Suprapubic skin (tissue), 4 donors: Measurements from ENCODE around the gene TRMT112. TPM values are rescaled to one million over a fixed set of nuclear protein-coding genes. Genes with fewer than 3 reads are reported as not detected.

ENCODE experiments used
- DNase-seq, 2 donors: peaks; one replicate each; pipeline ENCODE4 v3.0.0-alpha.2; 2019; ENCODE audit warnings: low spot score in 2 of 2
- H3K27ac ChIP-seq: fragments of 200-600 bp; sonication (generic); one replicate; pipeline ENCODE4 v1.5.1; 2019
- H3K27me3 ChIP-seq: fragments of 200-600 bp; sonication (generic); one replicate; pipeline ENCODE4 v1.5.1; 2019
- H3K36me3 ChIP-seq: fragments of 200-600 bp; sonication (generic); one replicate; pipeline ENCODE4 v1.5.1; 2019
- H3K4me1 ChIP-seq: fragments of 200-600 bp; sonication (generic); one replicate; pipeline ENCODE4 v1.5.1; 2019
- H3K4me3 ChIP-seq: fragments of 200-600 bp; sonication (generic); one replicate; pipeline ENCODE4 v1.5.1; 2019; ENCODE audit warnings: mild to moderate bottlenecking
- H3K9me3 ChIP-seq: fragments of 200-600 bp; sonication (generic); one replicate; pipeline ENCODE4 v1.5.1; 2019
- EP300 ChIP-seq: sonication (generic); formaldehyde crosslinking; IDR thresholded peaks from one replicate; pipeline ENCODE4 v1.6.1; 2017; ENCODE audit warnings: antibody characterized with exemption
- POLR2A ChIP-seq, 2 donors: fragments of 450-650 bp; IDR thresholded peaks; one replicate each; pipeline ENCODE4 v1.6.1; 2017; ENCODE audit warnings: antibody characterized with exemption in 2 of 2, mild to moderate bottlenecking in 2 of 2, moderate library complexity in 2 of 2
- POLR2AphosphoS5 ChIP-seq, 3 donors: sonication (generic); formaldehyde crosslinking; IDR thresholded peaks; one replicate each; pipeline ENCODE4 v1.6.1; 2017; ENCODE audit warnings: antibody characterized with exemption in 3 of 3
- WGBS: methylation state at CpG from one replicate; pipeline ENCODE4 v1.1.5; 2018; 5-methylcytosine and 5-hydroxymethylcytosine counted together
- total RNA-seq, 4 donors: library from RNA; depleted of rRNA; stranded (reverse); fragments of >200 nt; gene quantifications; one replicate each; pipeline ENCODE4 v1.1.0, GENCODE V29; 2016
- TF ChIP-seq, protein P1 (sequence below), 2 donors: fragments of 200-600 bp in 1 of 2; fragments of 450-650 bp in 1 of 2; sonication (generic) in 1 of 2; IDR thresholded peaks; one replicate each; pipeline ENCODE4 v1.5.1; 2016 to 2019; ENCODE audit warnings: antibody characterized with exemption in 2 of 2, mild to moderate bottlenecking in 1 of 2, moderate library complexity in 1 of 2

TRMT112 gene
- 100 to 1,000 TPM; 170 to 332 (median 255) TPM for total RNA-seq

DNA sequence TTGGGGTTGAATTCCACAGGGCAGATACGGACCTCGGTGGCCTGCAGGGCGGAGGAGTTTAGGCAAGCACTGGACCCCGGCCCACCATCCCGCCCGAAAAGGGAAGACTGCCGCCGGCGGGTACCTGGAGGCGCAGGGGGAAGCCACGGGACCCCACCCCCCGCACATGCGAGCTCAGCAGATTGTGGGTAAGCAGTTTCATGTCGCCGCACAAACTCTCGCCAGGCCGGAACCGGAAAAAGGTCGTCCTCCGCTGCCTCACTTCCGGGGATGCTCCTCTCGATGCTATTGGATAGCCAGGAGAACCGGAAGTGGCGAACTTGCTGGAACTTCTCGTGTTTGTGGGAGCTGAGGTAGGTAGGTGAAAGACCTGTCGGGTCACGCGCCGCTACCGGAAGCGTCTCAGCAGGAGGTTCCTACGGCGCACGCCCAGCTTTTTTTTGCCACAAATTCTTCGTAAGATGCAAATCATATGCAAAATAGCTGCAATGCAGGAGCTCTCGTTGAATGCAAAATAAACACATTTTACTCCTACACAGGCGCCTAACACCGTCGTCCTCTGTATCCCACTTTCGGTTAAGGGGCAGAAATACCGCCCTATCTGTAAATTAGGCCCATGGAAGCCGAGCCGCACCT, at the start of gene TRMT112:
TRMT112 (minus strand) TSS at position 235 of the 636 bp plus-strand sequence; CDS start at position 202, 33 bp downstream.
- peak within 1 kb of the TSS; percentile 99 for H3K27ac ChIP-seq
- 0% methylated on average over 21 of the region's 43 CpGs for WGBS
- TF ChIP-seq EP300 (no peak), POLR2A (IDR thresholded peaks at IDR 0.05) (peak in 1 of 2 donors; percentile 48), POLR2AphosphoS5 (IDR thresholded peaks at IDR 0.05) (peak in 2 of 3 donors; percentile 57 to 91)
- H3K4me3 ChIP-seq = peak within 1 kb of the TSS; percentile 88
- H3K27me3 ChIP-seq = no peaks in the 10 kb centered on the region
- DNase-seq = peak; percentile 98 to 99
- peaks cover 41% of the 10 kb centered on the region for H3K36me3 ChIP-seq
- no peaks in the 10 kb centered on the region for H3K9me3 ChIP-seq
- H3K4me1 ChIP-seq = peaks cover 71% of the 10 kb centered on the region

DNA sequence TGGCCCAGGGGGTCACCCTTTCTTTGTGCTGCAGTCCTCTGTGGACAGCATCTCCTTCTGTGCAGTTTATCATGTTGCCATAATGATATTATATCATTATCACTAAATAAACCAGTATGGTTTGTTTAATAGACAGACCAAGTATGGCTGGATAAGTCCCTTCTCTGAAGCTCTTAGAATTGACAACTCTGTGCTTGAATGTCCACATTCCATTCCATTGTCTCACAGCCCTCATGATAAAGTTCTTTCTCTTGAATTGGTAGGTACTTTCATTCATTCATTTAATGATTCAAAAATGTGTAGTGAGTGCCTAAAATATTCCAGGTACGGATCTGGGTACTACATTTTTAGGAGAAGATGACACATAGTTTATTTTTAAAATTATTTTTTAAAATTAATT, 49.4 kb upstream of the TRMT112 start:
- Histone ChIP-seq H3K9me3 (no peaks in the 10 kb centered on the region), H3K27me3 (no peaks in the 10 kb centered on the region), H3K36me3 (peaks cover 95% of the 10 kb centered on the region), H3K4me1 (no peaks in the 10 kb centered on the region), H3K4me3 (no peak overlapping the region), H3K27ac (no peak overlapping the region)
- WGBS = 73% methylated on average over 1 of the region's 1 CpG
- TF ChIP-seq EP300 (no peak), POLR2AphosphoS5 (IDR thresholded peaks at IDR 0.05) (no peak), POLR2A (IDR thresholded peaks at IDR 0.05) (no peak)
- TF ChIP-seq, protein P1, sequence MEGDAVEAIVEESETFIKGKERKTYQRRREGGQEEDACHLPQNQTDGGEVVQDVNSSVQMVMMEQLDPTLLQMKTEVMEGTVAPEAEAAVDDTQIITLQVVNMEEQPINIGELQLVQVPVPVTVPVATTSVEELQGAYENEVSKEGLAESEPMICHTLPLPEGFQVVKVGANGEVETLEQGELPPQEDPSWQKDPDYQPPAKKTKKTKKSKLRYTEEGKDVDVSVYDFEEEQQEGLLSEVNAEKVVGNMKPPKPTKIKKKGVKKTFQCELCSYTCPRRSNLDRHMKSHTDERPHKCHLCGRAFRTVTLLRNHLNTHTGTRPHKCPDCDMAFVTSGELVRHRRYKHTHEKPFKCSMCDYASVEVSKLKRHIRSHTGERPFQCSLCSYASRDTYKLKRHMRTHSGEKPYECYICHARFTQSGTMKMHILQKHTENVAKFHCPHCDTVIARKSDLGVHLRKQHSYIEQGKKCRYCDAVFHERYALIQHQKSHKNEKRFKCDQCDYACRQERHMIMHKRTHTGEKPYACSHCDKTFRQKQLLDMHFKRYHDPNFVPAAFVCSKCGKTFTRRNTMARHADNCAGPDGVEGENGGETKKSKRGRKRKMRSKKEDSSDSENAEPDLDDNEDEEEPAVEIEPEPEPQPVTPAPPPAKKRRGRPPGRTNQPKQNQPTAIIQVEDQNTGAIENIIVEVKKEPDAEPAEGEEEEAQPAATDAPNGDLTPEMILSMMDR (IDR thresholded peaks at IDR 0.05) = no peak
- DNase-seq = no peak

DNA sequence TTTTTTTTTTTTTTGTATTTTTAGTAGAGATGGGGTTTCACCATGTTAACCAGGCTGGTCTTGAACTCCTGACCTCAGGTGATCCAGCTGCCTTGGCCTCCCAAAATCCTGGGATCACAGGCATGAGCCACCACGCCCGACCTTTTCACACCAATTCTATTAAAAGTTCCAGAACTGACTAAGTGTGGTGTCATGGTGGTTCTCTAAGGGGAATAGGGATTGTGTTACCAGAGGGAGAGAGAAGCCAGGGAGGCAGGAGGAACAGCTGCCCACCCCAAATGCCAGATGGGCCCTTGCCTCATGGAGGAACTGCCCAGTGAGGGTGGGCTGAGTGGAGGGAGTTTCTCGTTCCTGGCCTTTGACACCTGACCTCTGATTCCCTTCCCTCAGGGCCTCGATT, 47.6 kb upstream of the TRMT112 start:
- no peaks in the 10 kb centered on the region for H3K27me3 ChIP-seq
- H3K36me3 ChIP-seq = peaks cover 90% of the 10 kb centered on the region
- no peak for DNase-seq
- no peaks in the 10 kb centered on the region for H3K9me3 ChIP-seq
- peaks cover 12% of the 10 kb centered on the region for H3K4me1 ChIP-seq
- WGBS = 88% methylated on average over 4 of the region's 4 CpGs
- H3K4me3 ChIP-seq = no peak overlapping the region
- TF ChIP-seq POLR2A (IDR thresholded peaks at IDR 0.05) (no peak), EP300 (no peak), POLR2AphosphoS5 (IDR thresholded peaks at IDR 0.05) (no peak)
- TF ChIP-seq, protein P1 (IDR thresholded peaks at IDR 0.05) = no peak
- H3K27ac ChIP-seq = no peak overlapping the region

DNA sequence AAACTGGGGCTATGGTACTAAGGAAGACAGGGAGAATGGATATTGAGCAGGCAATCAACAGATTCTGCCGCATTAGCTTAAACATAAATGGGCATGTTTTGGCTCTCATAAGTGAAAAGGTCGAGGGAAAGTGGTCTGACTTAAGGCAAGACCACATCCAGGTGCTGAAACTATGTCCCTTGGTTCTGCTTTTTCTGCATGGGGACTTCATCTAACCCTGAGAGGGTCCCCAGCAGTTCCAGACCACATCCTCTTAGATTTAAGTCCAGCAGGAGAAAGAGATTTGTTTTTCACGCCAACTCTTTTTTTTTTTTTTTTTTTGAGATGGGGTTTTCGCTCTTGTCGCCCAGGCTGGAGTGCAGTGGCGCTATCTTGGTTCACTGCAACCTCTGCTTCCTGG, 47.1 kb upstream of the TRMT112 start:
- no peaks in the 10 kb centered on the region for H3K27me3 ChIP-seq
- TF ChIP-seq, protein P1 (IDR thresholded peaks at IDR 0.05) = no peak
- TF ChIP-seq POLR2A (IDR thresholded peaks at IDR 0.05) (no peak), POLR2AphosphoS5 (IDR thresholded peaks at IDR 0.05) (no peak), EP300 (no peak)
- peaks cover 85% of the 10 kb centered on the region for H3K36me3 ChIP-seq
- no peaks in the 10 kb centered on the region for H3K9me3 ChIP-seq
- H3K4me3 ChIP-seq = no peak overlapping the region
- H3K4me1 ChIP-seq = peaks cover 16% of the 10 kb centered on the region
- no peak overlapping the region for H3K27ac ChIP-seq
- no peak for DNase-seq
- WGBS = 88% methylated on average over 6 of the region's 6 CpGs

DNA sequence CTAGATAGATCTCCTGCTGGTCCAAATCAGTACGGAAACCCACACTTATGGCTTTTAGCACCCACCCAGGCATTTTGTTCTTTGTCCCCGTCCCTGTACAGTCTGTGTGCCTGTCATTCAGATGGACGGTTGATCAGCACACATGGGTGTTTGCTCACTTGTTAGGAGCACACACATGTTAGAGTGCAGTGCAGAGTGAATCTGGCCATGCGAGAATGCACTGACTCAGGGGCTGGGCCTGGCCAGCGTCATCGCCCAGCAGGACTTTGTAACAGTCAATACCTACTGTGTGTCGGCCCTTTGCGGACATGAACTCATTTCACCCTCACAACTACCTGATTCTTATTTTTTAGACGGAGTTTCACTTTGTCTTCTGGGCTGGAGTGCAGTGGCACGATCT, 45.0 kb upstream of the TRMT112 start:
- H3K4me3 ChIP-seq = no peak overlapping the region
- no peaks in the 10 kb centered on the region for H3K9me3 ChIP-seq
- H3K36me3 ChIP-seq = peaks cover 64% of the 10 kb centered on the region
- TF ChIP-seq EP300 = no peak
- TF ChIP-seq, protein P1 (IDR thresholded peaks at IDR 0.05) = no peak
- TF ChIP-seq POLR2AphosphoS5 (IDR thresholded peaks at IDR 0.05) = no peak
- H3K4me1 ChIP-seq = peaks cover 34% of the 10 kb centered on the region
- no peaks in the 10 kb centered on the region for H3K27me3 ChIP-seq
- H3K27ac ChIP-seq = no peak overlapping the region
- no peak for DNase-seq
- 92% methylated on average over 10 of the region's 10 CpGs for WGBS

DNA sequence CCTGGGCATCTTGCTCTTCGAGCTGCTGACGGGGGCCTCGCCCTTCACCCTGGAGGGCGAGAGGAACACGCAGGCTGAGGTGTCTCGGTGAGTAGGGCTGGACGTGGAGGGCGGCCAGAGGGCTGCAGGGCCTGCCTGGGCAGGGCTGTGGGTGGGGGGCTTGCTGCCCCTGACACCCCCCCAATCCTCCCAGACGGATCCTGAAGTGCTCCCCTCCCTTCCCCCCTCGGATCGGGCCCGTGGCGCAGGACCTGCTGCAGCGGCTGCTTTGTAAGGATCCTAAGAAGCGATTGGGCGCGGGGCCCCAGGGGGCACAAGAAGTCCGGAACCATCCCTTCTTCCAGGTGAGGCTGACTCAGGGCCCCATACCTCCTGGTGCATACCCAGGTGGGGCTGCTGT, 44.3 kb upstream of the TRMT112 start:
- Histone ChIP-seq H3K4me3 (no peak overlapping the region), H3K27ac (no peak overlapping the region), H3K9me3 (no peaks in the 10 kb centered on the region), H3K4me1 (peaks cover 35% of the 10 kb centered on the region), H3K27me3 (no peaks in the 10 kb centered on the region), H3K36me3 (peaks cover 58% of the 10 kb centered on the region)
- TF ChIP-seq, protein P1 (IDR thresholded peaks at IDR 0.05) = no peak
- no peak for TF ChIP-seq EP300
- WGBS = 75% methylated on average over 9 of the region's 18 CpGs
- no peak for DNase-seq
